GM23248 (cell line): Measurements from ENCODE around the gene VPS13D.

Experiments
- EZH2 ChIP-seq: fragments of 200-600 bp; sonication (generic); IDR thresholded peaks from 2 replicates; pipeline ENCODE4 v1.6.1; 2018; ENCODE audit warnings: antibody characterized with exemption, mild to moderate bottlenecking; ENCODE audit not compliant: insufficient read depth, poor library complexity, severe bottlenecking
- EZH2phosphoT487 ChIP-seq: fragments of 200-600 bp; sonication (generic); IDR thresholded peaks from 2 replicates; pipeline ENCODE4 v1.6.1; 2018; ENCODE audit warnings: antibody characterized with exemption, moderate library complexity, mild to moderate bottlenecking, low read depth; ENCODE audit not compliant: insufficient read depth

GRCh38 chr1:12246584-12246983 lies 16.8 kb downstream of the VPS13D start:
- TF ChIP-seq EZH2 (no peak), EZH2phosphoT487 (no peak)
